SK-N-SH (cell line): ENCODE results near the gene HOXB6.
A peak's percentile ranks its signal among the peaks of the same experiment; 100 is the strongest.

Experiments
- CHD2 ChIP-seq: fragments of 150-350 bp; IDR thresholded peaks from 2 replicates; pipeline ENCODE4 v1.6.1; 2018; ENCODE audit warnings: low read length; ENCODE audit not compliant: partially characterized antibody
- EZH2phosphoT487 ChIP-seq: fragments of 200-600 bp; sonication (generic); IDR thresholded peaks from 2 replicates; pipeline ENCODE4 v1.6.1; 2017; ENCODE audit warnings: low read depth, mixed run types, mild to moderate bottlenecking, antibody characterized with exemption, moderate library complexity, borderline replicate concordance
- FOSL2 ChIP-seq: IDR thresholded peaks from 2 replicates; pipeline ENCODE4 v1.4.0; 2012; ENCODE audit warnings: low read depth, mild to moderate bottlenecking, moderate library complexity, borderline replicate concordance
- PBX3 ChIP-seq: IDR thresholded peaks from 2 replicates; pipeline ENCODE4; 2012
- POLR2AphosphoS5 ChIP-seq: IDR thresholded peaks from 2 replicates; pipeline ENCODE4 v1.6.1; 2012; ENCODE audit warnings: low read depth, low read length
- RAD21 ChIP-seq: IDR thresholded peaks from 2 replicates; pipeline ENCODE4 v1.6.1; 2012; ENCODE audit warnings: mild to moderate bottlenecking, low read length
- RFX5 ChIP-seq: IDR thresholded peaks from 2 replicates; pipeline ENCODE4 v1.6.1; 2012; ENCODE audit warnings: mild to moderate bottlenecking, improper control_type of control experiment, low read length
- SIN3A ChIP-seq: IDR thresholded peaks from 2 replicates; pipeline ENCODE4 v1.6.1; 2012; ENCODE audit warnings: low read depth, mild to moderate bottlenecking, low read length, moderate library complexity, borderline replicate concordance
- USF2 ChIP-seq: fragments of 150-350 bp; IDR thresholded peaks from 2 replicates; pipeline ENCODE4 v1.6.1; 2017; ENCODE audit warnings: antibody characterized with exemption, low read length, low read depth, borderline replicate concordance
- TF ChIP-seq, protein P1 (sequence below): fragments of 200-600 bp; sonication (generic); IDR thresholded peaks from 2 replicates; pipeline ENCODE4 v1.6.1; 2017; ENCODE audit warnings: antibody characterized with exemption, mild to moderate bottlenecking, moderate library complexity

DNA sequence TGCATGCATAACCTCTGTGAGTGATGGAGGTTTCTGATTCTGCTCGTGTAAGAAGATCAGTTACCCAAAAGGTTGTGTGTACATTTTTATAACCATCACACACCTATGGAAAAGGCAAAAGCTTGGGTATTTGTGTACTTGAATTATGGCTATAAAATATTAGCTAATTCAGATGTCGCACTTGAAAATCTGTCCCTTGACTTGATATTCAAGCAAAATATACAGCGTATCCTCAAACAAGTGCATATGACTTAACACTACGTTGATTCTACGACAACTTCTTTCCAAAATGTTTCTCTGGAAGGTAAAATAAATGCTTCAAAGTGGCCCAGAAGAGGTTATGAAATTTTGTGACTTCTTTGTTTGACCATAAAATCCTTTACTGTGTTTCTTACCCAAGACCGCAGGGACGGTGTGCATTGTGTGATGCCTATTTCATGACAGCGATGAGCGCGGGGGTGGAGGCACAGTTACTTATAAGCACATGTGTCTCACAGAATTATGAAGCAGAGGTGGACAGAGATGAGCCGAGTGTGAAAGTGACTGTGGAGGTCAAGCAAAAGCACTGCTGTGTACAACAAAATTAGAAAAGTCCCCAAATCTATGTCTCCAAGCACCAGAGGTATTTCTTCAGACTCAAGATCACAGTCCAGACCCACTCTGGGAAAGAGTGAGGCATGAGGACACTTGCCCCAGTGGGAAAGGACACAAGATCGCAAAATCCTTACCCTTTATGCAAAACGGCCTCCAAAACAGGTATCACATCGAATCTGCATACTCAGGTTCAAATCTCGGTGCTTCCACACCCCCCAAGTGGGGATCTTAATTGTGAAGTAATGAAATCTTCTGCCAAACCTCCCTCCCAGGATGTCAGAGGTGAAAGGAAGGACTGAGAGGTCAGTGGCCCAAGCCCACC is 25.5 kb upstream of the HOXB6 start:
- TF ChIP-seq PBX3 (no peak), RAD21 (no peak), RFX5 (no peak), EZH2phosphoT487 (peak; percentile 27; the same call in 1 of the 2 replicates), SIN3A (no peak), CHD2 (no peak), POLR2AphosphoS5 (no peak), FOSL2 (no peak), USF2 (no peak)
- TF ChIP-seq, protein P1, sequence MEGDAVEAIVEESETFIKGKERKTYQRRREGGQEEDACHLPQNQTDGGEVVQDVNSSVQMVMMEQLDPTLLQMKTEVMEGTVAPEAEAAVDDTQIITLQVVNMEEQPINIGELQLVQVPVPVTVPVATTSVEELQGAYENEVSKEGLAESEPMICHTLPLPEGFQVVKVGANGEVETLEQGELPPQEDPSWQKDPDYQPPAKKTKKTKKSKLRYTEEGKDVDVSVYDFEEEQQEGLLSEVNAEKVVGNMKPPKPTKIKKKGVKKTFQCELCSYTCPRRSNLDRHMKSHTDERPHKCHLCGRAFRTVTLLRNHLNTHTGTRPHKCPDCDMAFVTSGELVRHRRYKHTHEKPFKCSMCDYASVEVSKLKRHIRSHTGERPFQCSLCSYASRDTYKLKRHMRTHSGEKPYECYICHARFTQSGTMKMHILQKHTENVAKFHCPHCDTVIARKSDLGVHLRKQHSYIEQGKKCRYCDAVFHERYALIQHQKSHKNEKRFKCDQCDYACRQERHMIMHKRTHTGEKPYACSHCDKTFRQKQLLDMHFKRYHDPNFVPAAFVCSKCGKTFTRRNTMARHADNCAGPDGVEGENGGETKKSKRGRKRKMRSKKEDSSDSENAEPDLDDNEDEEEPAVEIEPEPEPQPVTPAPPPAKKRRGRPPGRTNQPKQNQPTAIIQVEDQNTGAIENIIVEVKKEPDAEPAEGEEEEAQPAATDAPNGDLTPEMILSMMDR: no peak
